Suprapubic skin (tissue), 3 donors: ENCODE data around the gene GRIA3.

ENCODE experiments used
- EP300 ChIP-seq: sonication (generic); formaldehyde crosslinking; IDR thresholded peaks from one replicate; pipeline ENCODE4 v1.6.1; 2017; ENCODE audit warnings: antibody characterized with exemption
- POLR2A ChIP-seq, 2 donors: fragments of 450-650 bp; IDR thresholded peaks; one replicate each; pipeline ENCODE4 v1.6.1; 2017; ENCODE audit warnings: antibody characterized with exemption in 2 of 2, mild to moderate bottlenecking in 2 of 2, moderate library complexity in 2 of 2
- TF ChIP-seq, protein P1 (sequence below), 2 donors: fragments of 200-600 bp in 1 of 2; fragments of 450-650 bp in 1 of 2; sonication (generic) in 1 of 2; IDR thresholded peaks; one replicate each; pipeline ENCODE4 v1.5.1; 2016 to 2019; ENCODE audit warnings: antibody characterized with exemption in 2 of 2, mild to moderate bottlenecking in 1 of 2, moderate library complexity in 1 of 2

DNA sequence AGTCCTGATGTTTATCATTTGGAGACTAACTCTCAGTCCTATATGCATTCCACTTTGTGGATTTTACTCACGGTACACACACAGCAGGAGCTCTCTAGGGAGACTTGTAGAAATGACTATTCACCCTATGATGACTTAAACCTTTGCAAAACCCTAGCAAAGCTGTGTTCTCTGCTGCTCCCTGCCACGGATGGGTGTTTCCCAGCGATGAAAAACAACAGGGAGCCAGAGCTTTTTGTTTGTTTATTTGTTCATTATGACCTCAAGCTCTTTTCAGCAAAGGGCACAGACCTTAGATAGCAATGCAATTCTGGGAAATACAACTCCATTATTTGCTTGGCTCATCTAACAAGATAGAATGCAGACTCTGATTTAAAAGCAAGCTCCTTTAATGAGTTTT, 156.6 kb downstream of the GRIA3 start:
- no peak for TF ChIP-seq POLR2A (IDR thresholded peaks at IDR 0.05)
- TF ChIP-seq, protein P1, sequence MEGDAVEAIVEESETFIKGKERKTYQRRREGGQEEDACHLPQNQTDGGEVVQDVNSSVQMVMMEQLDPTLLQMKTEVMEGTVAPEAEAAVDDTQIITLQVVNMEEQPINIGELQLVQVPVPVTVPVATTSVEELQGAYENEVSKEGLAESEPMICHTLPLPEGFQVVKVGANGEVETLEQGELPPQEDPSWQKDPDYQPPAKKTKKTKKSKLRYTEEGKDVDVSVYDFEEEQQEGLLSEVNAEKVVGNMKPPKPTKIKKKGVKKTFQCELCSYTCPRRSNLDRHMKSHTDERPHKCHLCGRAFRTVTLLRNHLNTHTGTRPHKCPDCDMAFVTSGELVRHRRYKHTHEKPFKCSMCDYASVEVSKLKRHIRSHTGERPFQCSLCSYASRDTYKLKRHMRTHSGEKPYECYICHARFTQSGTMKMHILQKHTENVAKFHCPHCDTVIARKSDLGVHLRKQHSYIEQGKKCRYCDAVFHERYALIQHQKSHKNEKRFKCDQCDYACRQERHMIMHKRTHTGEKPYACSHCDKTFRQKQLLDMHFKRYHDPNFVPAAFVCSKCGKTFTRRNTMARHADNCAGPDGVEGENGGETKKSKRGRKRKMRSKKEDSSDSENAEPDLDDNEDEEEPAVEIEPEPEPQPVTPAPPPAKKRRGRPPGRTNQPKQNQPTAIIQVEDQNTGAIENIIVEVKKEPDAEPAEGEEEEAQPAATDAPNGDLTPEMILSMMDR (IDR thresholded peaks at IDR 0.05), result no peak
- no peak for TF ChIP-seq EP300
